H9 (cell line): ENCODE results near the gene CFH. TPM values are rescaled to one million over a fixed set of nuclear protein-coding genes. Genes with fewer than 3 reads are reported as not detected.

Experiments used
- DNase-seq: peaks from one replicate; pipeline ENCODE4 v3.0.0-alpha.2; 2017
- H2AFZ ChIP-seq: one replicate; pipeline ENCODE4 v1.6.1; 2013; ENCODE audit warnings: mild to moderate bottlenecking, low read length, control low read depth, moderate library complexity
- H2AK5ac ChIP-seq: 2 replicates; pipeline ENCODE4 v1.6.1; 2013; ENCODE audit warnings: low read length, control low read depth, mixed read lengths; ENCODE audit not compliant: insufficient read length
- H2BK120ac ChIP-seq: one replicate; pipeline ENCODE4 v1.6.1; 2013; ENCODE audit warnings: low read depth, mild to moderate bottlenecking, low read length, control low read depth, inconsistent platforms; ENCODE audit not compliant: poor library complexity, severe bottlenecking
- H2BK12ac ChIP-seq: 2 replicates; pipeline ENCODE4 v1.6.1; 2013; ENCODE audit warnings: low read length, control low read depth, mixed read lengths, low read depth; ENCODE audit not compliant: insufficient read length
- H2BK15ac ChIP-seq: 2 replicates; pipeline ENCODE4 v1.6.1; 2013; ENCODE audit warnings: low read depth, low read length, control low read depth
- H2BK20ac ChIP-seq: one replicate; pipeline ENCODE4 v1.6.1; 2013; ENCODE audit warnings: low read depth, mild to moderate bottlenecking, low read length, control low read depth, inconsistent platforms; ENCODE audit not compliant: poor library complexity, severe bottlenecking
- H2BK5ac ChIP-seq: 2 replicates; pipeline ENCODE4 v1.6.1; 2013; ENCODE audit warnings: low read length, control low read depth, mixed read lengths; ENCODE audit not compliant: insufficient read length
- H3K14ac ChIP-seq: 2 replicates; pipeline ENCODE4 v1.6.1; 2013; ENCODE audit warnings: low read length, control low read depth; ENCODE audit not compliant: insufficient read depth
- H3K18ac ChIP-seq: 2 replicates; pipeline ENCODE4 v1.6.1; 2013; ENCODE audit warnings: low read depth, mild to moderate bottlenecking, mixed read lengths, low read length, control low read depth; ENCODE audit not compliant: insufficient read length
- H3K23ac ChIP-seq: 2 replicates; pipeline ENCODE4 v1.6.1; 2013; ENCODE audit warnings: low read length, control low read depth, mixed read lengths, low read depth; ENCODE audit not compliant: insufficient read length
- H3K23me2 ChIP-seq: 2 replicates; pipeline ENCODE4 v1.6.1; 2013; ENCODE audit warnings: low read depth, mild to moderate bottlenecking, mixed read lengths, low read length, control low read depth; ENCODE audit not compliant: insufficient read length, poor library complexity, severe bottlenecking
- H3K27ac ChIP-seq: 2 replicates; pipeline ENCODE4 v1.5.1; 2013; ENCODE audit warnings: low read length, control low read depth, mixed read lengths, low read depth; ENCODE audit not compliant: insufficient read length
- H3K27me3 ChIP-seq: 2 replicates; pipeline ENCODE4 v1.6.1; 2013; ENCODE audit warnings: low read length, control low read depth, inconsistent platforms; ENCODE audit not compliant: insufficient read depth
- H3K4ac ChIP-seq: 2 replicates; pipeline ENCODE4 v1.6.1; 2013; ENCODE audit warnings: low read depth, mild to moderate bottlenecking, control low read depth, inconsistent platforms, low read length, moderate library complexity
- H3K4me1 ChIP-seq: 2 replicates; pipeline ENCODE4 v1.6.1; 2013; ENCODE audit warnings: low read length, control low read depth, inconsistent platforms; ENCODE audit not compliant: insufficient read depth
- H3K4me2 ChIP-seq: 2 replicates; pipeline ENCODE4 v1.6.1; 2013; ENCODE audit warnings: low read length, control low read depth, mixed read lengths; ENCODE audit not compliant: insufficient read length, insufficient read depth
- H3K56ac ChIP-seq: 2 replicates; pipeline ENCODE4 v1.6.1; 2013; ENCODE audit warnings: low read depth, mild to moderate bottlenecking, mixed read lengths, low read length, control low read depth; ENCODE audit not compliant: insufficient read length
- H3K79me1 ChIP-seq: 2 replicates; pipeline ENCODE4 v1.6.1; 2013; ENCODE audit warnings: low read depth, mild to moderate bottlenecking, moderate library complexity, low read length, control low read depth, inconsistent platforms; ENCODE audit not compliant: insufficient read depth, poor library complexity, severe bottlenecking
- H3K79me2 ChIP-seq: 2 replicates; pipeline ENCODE4 v1.6.1; 2013; ENCODE audit warnings: low read length, control low read depth, inconsistent platforms; ENCODE audit not compliant: insufficient read depth
- H3K9ac ChIP-seq: 2 replicates; pipeline ENCODE4 v1.6.1; 2013; ENCODE audit warnings: low read length, control low read depth, mixed read lengths; ENCODE audit not compliant: insufficient read length; ENCODE audit errors: extremely low read depth
- H3K9me3 ChIP-seq: one replicate; pipeline ENCODE4 v1.6.1; 2013; ENCODE audit warnings: low read depth, low read length, inconsistent platforms; ENCODE audit not compliant: control insufficient read depth
- H3T11ph ChIP-seq: one replicate; pipeline ENCODE4 v1.6.1; 2013; ENCODE audit warnings: mild to moderate bottlenecking, low read length, control low read depth, inconsistent platforms
- H4K20me1 ChIP-seq: one replicate; pipeline ENCODE4 v1.6.1; 2013; ENCODE audit not compliant: control insufficient read depth, insufficient read length, insufficient read depth
- H4K5ac ChIP-seq: 2 replicates; pipeline ENCODE4 v1.6.1; 2013; ENCODE audit warnings: low read depth, mild to moderate bottlenecking, mixed read lengths, low read length, control low read depth; ENCODE audit not compliant: insufficient read length
- H4K8ac ChIP-seq: replicated peaks from 2 replicates; pipeline ENCODE4 v1.6.1; 2013; ENCODE audit warnings: low read length, control low read depth, mixed read lengths, low read depth; ENCODE audit not compliant: insufficient read length
- H4K91ac ChIP-seq: 2 replicates; pipeline ENCODE4 v1.6.1; 2013; ENCODE audit warnings: low read depth, mild to moderate bottlenecking, moderate library complexity, mixed read lengths, low read length, control low read depth; ENCODE audit not compliant: insufficient read length
- H3K27ac Mint-ChIP-seq, 3 experiments: 2 replicates in 2 of 3; 3 replicates in 1 of 3; pipeline ENCODE4 v1.8.0; 2020 to 2021; ENCODE audit warnings: mixed read lengths in 3 of 3, mild to moderate bottlenecking in 1 of 3, moderate library complexity in 1 of 3
- H3K27me3 Mint-ChIP-seq: 2 replicates; pipeline ENCODE4 v1.8.0; 2021; ENCODE audit warnings: low read depth, mild to moderate bottlenecking, moderate library complexity, mixed read lengths
- H3K36me3 Mint-ChIP-seq, 3 experiments: 2 replicates in 2 of 3; 3 replicates in 1 of 3; pipeline ENCODE4 v1.8.0; 2020 to 2021; ENCODE audit warnings: low read depth in 3 of 3, mixed read lengths in 3 of 3; ENCODE audit not compliant: insufficient read depth in 1 of 3
- H3K4me1 Mint-ChIP-seq, 2 experiments: 2 replicates each; pipeline ENCODE4 v1.8.0; 2020; ENCODE audit warnings: mixed read lengths in 2 of 2
- H3K4me3 Mint-ChIP-seq, 2 experiments: 2 replicates in 1 of 2; 3 replicates in 1 of 2; pipeline ENCODE4 v1.8.0; 2020 to 2021; ENCODE audit warnings: mild to moderate bottlenecking in 2 of 2, mixed read lengths in 2 of 2, moderate library complexity in 1 of 2
- H3K9me3 Mint-ChIP-seq, 2 experiments: 2 replicates in 1 of 2; 3 replicates in 1 of 2; pipeline ENCODE4 v1.8.0; 2020; ENCODE audit warnings: mild to moderate bottlenecking in 2 of 2, mixed read lengths in 2 of 2, moderate library complexity in 1 of 2
- CTCF ChIP-seq: fragments of 200-600 bp; sonication (generic); conservative IDR thresholded peaks from 3 replicates; pipeline ENCODE4 v1.8.0; 2021; ENCODE audit warnings: antibody characterized with exemption, mild to moderate bottlenecking
- WGBS: extraction: QIAGEN DNeasy Blood & Tissue Kit; methylation state at CpG from one replicate; pipeline ENCODE4 v1.1.7; 2013; ENCODE audit warnings: missing lambda C conversion rate, low lambda C conversion rate, mixed read lengths; ENCODE audit not compliant: insufficient read length; ENCODE audit errors: extremely low coverage; 5-methylcytosine and 5-hydroxymethylcytosine counted together
- total RNA-seq: library from RNA; stranded (reverse); gene quantifications from 2 replicates; pipeline ENCODE4 v1.2.1, GENCODE V29; 2021

CFH gene
- total RNA-seq, 1 experiment from 2014 or later = not detected

GRCh38 chr1:196689001-196689400, 37.2 kb downstream of the CFH start:
- H3K9me3 Mint-ChIP-seq = no peaks in the 10 kb centered on the region
- Histone ChIP-seq H3K27ac (no peak overlapping the region), H2BK120ac (no peak overlapping the region), H3K14ac (no peak overlapping the region), H2AK5ac (no peak overlapping the region), H3K27me3 (no peaks in the 10 kb centered on the region), H2BK20ac (no peak overlapping the region), H3K18ac (no peak overlapping the region), H2BK5ac (no peak overlapping the region), H3K79me1 (no peaks in the 10 kb centered on the region), H3K4me1 (no peaks in the 10 kb centered on the region), H2BK15ac (no peak overlapping the region), H3K23me2 (no peaks in the 10 kb centered on the region), H3K56ac (no peak overlapping the region), H3K9me3 (no peaks in the 10 kb centered on the region), H3K79me2 (no peaks in the 10 kb centered on the region), H4K91ac (no peak overlapping the region), H2BK12ac (no peak overlapping the region), H2AFZ (no peak overlapping the region), H4K8ac (no peak overlapping the region), H3T11ph (no peak overlapping the region), H3K23ac (no peak overlapping the region), H4K5ac (no peak overlapping the region), H4K20me1 (no peaks in the 10 kb centered on the region), H3K9ac (no peak overlapping the region), H3K4ac (no peak overlapping the region), H3K4me2 (no peak overlapping the region)
- H3K4me1 Mint-ChIP-seq = no peaks in the 10 kb centered on the region
- H3K4me3 Mint-ChIP-seq = no peak overlapping the region
- no peak overlapping the region for H3K27ac Mint-ChIP-seq
- no CpG with 5 or more reads among the region's 3 CpGs for WGBS
- H3K27me3 Mint-ChIP-seq = peaks cover 1% of the 10 kb centered on the region
- no peaks in the 10 kb centered on the region for H3K36me3 Mint-ChIP-seq
- DNase-seq = no peak
- TF ChIP-seq CTCF = no peak
